NCI-H187 (cell line): ENCODE data around the gene CAMSAP3.
A peak's percentile ranks its signal among the peaks of the same experiment; 100 is the strongest.
"Not testable (repeated sequence)": the region's sequence is repeated elsewhere in the genome, so short reads cannot be mapped to it uniquely, and the experiment has no call there.

Experiments used
- DNase-seq, 2 experiments: peaks; one replicate each; lab custom pipeline; 2025; lab: John Stamatoyannopoulos, UW

The CAMSAP3 gene

GRCh38 chr19:7595466-7596133, at the start of gene CAMSAP3:
CAMSAP3 (plus strand) TSS chr19:7595863; CDS start chr19:7596003, 140 bp downstream.
- peak; percentile 5 to 20 for DNase-seq

- no peak for DNase-seq
Observed at GRCh38 chr19:7545904-7546303, 49.8 kb upstream of the CAMSAP3 start.

GRCh38 chr19:7547159-7547558, 48.5 kb upstream of the CAMSAP3 start:
- no peak for DNase-seq

- no peak for DNase-seq
Observed at GRCh38 chr19:7549429-7550148, 46.1 kb upstream of the CAMSAP3 start.

GRCh38 chr19:7550169-7550770, 45.4 kb upstream of the CAMSAP3 start:
- no peak for DNase-seq

- DNase-seq, result peak; percentile 54 to 74
Observed at GRCh38 chr19:7550987-7551761, 44.5 kb upstream of the CAMSAP3 start.

- no peak for DNase-seq
Observed at GRCh38 chr19:7552781-7553180, 42.9 kb upstream of the CAMSAP3 start.

- no peak for DNase-seq
Observed at GRCh38 chr19:7554565-7554964, 41.1 kb upstream of the CAMSAP3 start.

- no peak for DNase-seq
Observed at GRCh38 chr19:7554990-7555864, 40.4 kb upstream of the CAMSAP3 start.

GRCh38 chr19:7556696-7557315, 38.9 kb upstream of the CAMSAP3 start:
- no peak for DNase-seq

GRCh38 chr19:7558667-7559066, 37.0 kb upstream of the CAMSAP3 start:
- no peak for DNase-seq

- no peak for DNase-seq
Observed at GRCh38 chr19:7559102-7559501, 36.6 kb upstream of the CAMSAP3 start.

- DNase-seq, result no peak
Observed at GRCh38 chr19:7560255-7560654, 35.4 kb upstream of the CAMSAP3 start.

- no peak for DNase-seq
Observed at GRCh38 chr19:7561325-7561724, 34.3 kb upstream of the CAMSAP3 start.

- no peak for DNase-seq
Observed at GRCh38 chr19:7562646-7563393, 32.8 kb upstream of the CAMSAP3 start.

GRCh38 chr19:7564866-7565265, 30.8 kb upstream of the CAMSAP3 start:
- DNase-seq, result no peak

- DNase-seq, result no peak
Observed at GRCh38 chr19:7565332-7565731, 30.3 kb upstream of the CAMSAP3 start.

- DNase-seq, result no peak
Observed at GRCh38 chr19:7570761-7571160, 24.9 kb upstream of the CAMSAP3 start.

GRCh38 chr19:7575434-7576040, 20.1 kb upstream of the CAMSAP3 start:
- DNase-seq, result no peak

GRCh38 chr19:7577422-7577821, 18.2 kb upstream of the CAMSAP3 start:
- DNase-seq, result not testable (repeated sequence)
